Cardiac muscle cell (in vitro differentiated cells and primary cell): ENCODE data around the gene EIF3J. TPM values are rescaled to one million over a fixed set of nuclear protein-coding genes. Genes with fewer than 3 reads are reported as not detected.
A peak's percentile ranks its signal among the peaks of the same experiment; 100 is the strongest.

Experiments
- DNase-seq, 2 donors: peaks; one replicate each; pipeline versions ENCODE4 v3.0.0 to v3.0.0-alpha.2; 2010 to 2017; ENCODE audit warnings: low read depth in 1 of 2, low spot score in 1 of 2
- H3K27ac ChIP-seq: fragments of 200-600 bp; sonication (generic); 2 replicates; pipeline ENCODE4 v1.5.1; 2016
- H3K27me3 ChIP-seq: fragments of 200-600 bp; sonication (generic); 2 replicates; pipeline ENCODE4 v1.6.0; 2016; ENCODE audit warnings: control low read depth
- H3K36me3 ChIP-seq: fragments of 200-600 bp; sonication (generic); 2 replicates; pipeline ENCODE4 v1.5.1; 2016; ENCODE audit warnings: control low read depth
- H3K4me1 ChIP-seq: fragments of 200-600 bp; sonication (generic); 2 replicates; pipeline ENCODE4 v1.8.1; 2017; ENCODE audit warnings: low read depth, mild to moderate bottlenecking, mixed run types
- H3K4me3 ChIP-seq: fragments of 200-600 bp; sonication (generic); 2 replicates; pipeline ENCODE4 v1.5.1; 2016; ENCODE audit warnings: mild to moderate bottlenecking
- H3K9me3 ChIP-seq: fragments of 200-600 bp; sonication (generic); 2 replicates; pipeline ENCODE4 v1.5.1; 2017; ENCODE audit warnings: low read depth, mild to moderate bottlenecking, control low read depth
- CTCF ChIP-seq: IDR thresholded peaks from 2 replicates; pipeline ENCODE4 v1.5.1; 2012; ENCODE audit warnings: low read depth, mild to moderate bottlenecking, low read length
- polyA plus RNA-seq: library from polyadenylated mRNA; unstranded; fragments of >200 nt; fragmentation: Nextera tagmentation; extraction: Ambion mirVana; gene quantifications from 2 replicates; pipeline ENCODE4 v1.2.1, GENCODE V29; 2016
- total RNA-seq: library from RNA; depleted of rRNA; stranded (reverse); fragments of >200 nt; gene quantifications from 2 replicates; pipeline ENCODE4 v1.2.3, GENCODE V29; 2016

Gene EIF3J
- total and polyA plus RNA-seq, 2 experiments from 2014 or later = 29.7 to 55.7 TPM

GRCh38 chr15:44495562-44495961 lies 41.4 kb upstream of the EIF3J start:
- H3K36me3 ChIP-seq = peaks cover 58% of the 10 kb centered on the region

GRCh38 chr15:44500555-44500954 lies 36.4 kb upstream of the EIF3J start:
- no peak overlapping the region for H3K4me3 ChIP-seq
- H3K9me3 ChIP-seq = no peaks in the 10 kb centered on the region
- H3K4me1 ChIP-seq = no peaks in the 10 kb centered on the region
- H3K27ac ChIP-seq = no peak overlapping the region
- H3K36me3 ChIP-seq = peaks cover 54% of the 10 kb centered on the region
- DNase-seq = no peak
- no peak for TF ChIP-seq CTCF
- no peaks in the 10 kb centered on the region for H3K27me3 ChIP-seq

More at GRCh38 chr15:44495562-44495961, 41.4 kb upstream of the EIF3J start:
- Histone ChIP-seq H3K4me3 (no peak overlapping the region), H3K27ac (no peak overlapping the region), H3K9me3 (no peaks in the 10 kb centered on the region), H3K4me1 (no peaks in the 10 kb centered on the region), H3K27me3 (no peaks in the 10 kb centered on the region)
- DNase-seq = no peak
- TF ChIP-seq CTCF = no peak

- Histone ChIP-seq H3K36me3 (peaks cover 44% of the 10 kb centered on the region), H3K4me1 (no peaks in the 10 kb centered on the region), H3K4me3 (no peak overlapping the region), H3K27me3 (no peaks in the 10 kb centered on the region), H3K9me3 (no peaks in the 10 kb centered on the region), H3K27ac (no peak overlapping the region)
- TF ChIP-seq CTCF = peak; percentile 61
- peak; percentile 18 to 62 for DNase-seq
Measured at GRCh38 chr15:44501768-44502366, 35.1 kb upstream of the EIF3J start.

- Histone ChIP-seq H3K4me3 (no peak overlapping the region), H3K9me3 (no peaks in the 10 kb centered on the region), H3K27me3 (no peaks in the 10 kb centered on the region), H3K4me1 (no peaks in the 10 kb centered on the region), H3K27ac (no peak overlapping the region), H3K36me3 (peaks cover 42% of the 10 kb centered on the region)
- no peak for DNase-seq
- TF ChIP-seq CTCF = no peak
Measured at GRCh38 chr15:44516436-44516835, 20.5 kb upstream of the EIF3J start.

GRCh38 chr15:44519537-44519936 lies 17.4 kb upstream of the EIF3J start:
- TF ChIP-seq CTCF = no peak
- Histone ChIP-seq H3K27ac (no peak overlapping the region), H3K4me1 (no peaks in the 10 kb centered on the region), H3K36me3 (peaks cover 57% of the 10 kb centered on the region), H3K4me3 (no peak overlapping the region), H3K27me3 (no peaks in the 10 kb centered on the region), H3K9me3 (no peaks in the 10 kb centered on the region)
- DNase-seq = no peak
